HepG2 (cell line): ENCODE data around the gene CKS1B. TPM values are rescaled to one million over a fixed set of nuclear protein-coding genes. Genes with fewer than 3 reads are reported as not detected.

ENCODE experiments used
- GABPA ChIP-seq, 2 experiments: IDR thresholded peaks; 2 replicates each; pipeline ENCODE4 v1.6.1; 2011 to 2016; ENCODE audit warnings: low read depth in 2 of 2, low read length in 1 of 2, missing biosample characterization in 1 of 2, missing genetic modification characterization in 1 of 2
- GMEB1 ChIP-seq: sonication (generic); formaldehyde crosslinking; IDR thresholded peaks from 2 replicates; pipeline ENCODE4 v1.5.1; 2020; ENCODE audit warnings: missing genetic modification reagents, mild to moderate bottlenecking, borderline replicate concordance
- HDAC6 ChIP-seq: fragments of 200-600 bp; sonication (generic); IDR thresholded peaks from 2 replicates; pipeline ENCODE4 v1.7.0; 2017; ENCODE audit warnings: mild to moderate bottlenecking, antibody characterized with exemption, low read length, low read depth
- HNRNPH1 ChIP-seq: fragments of 200-400 bp; formaldehyde crosslinking; optimal IDR thresholded peaks from 2 replicates; pipeline ENCODE3; 2017; ENCODE audit warnings: mild to moderate bottlenecking, low read depth, low read length
- HOXA5 ChIP-seq: sonication (generic); formaldehyde crosslinking; IDR thresholded peaks from 2 replicates; pipeline ENCODE4 v1.4.0; 2020; ENCODE audit warnings: missing genetic modification reagents
- MTA3 ChIP-seq: sonication (generic); formaldehyde crosslinking; IDR thresholded peaks from 2 replicates; pipeline ENCODE4 v1.4.0; 2020; ENCODE audit warnings: missing genetic modification reagents
- NFATC3 ChIP-seq: sonication (generic); formaldehyde crosslinking; IDR thresholded peaks from 2 replicates; pipeline ENCODE4 v1.5.1; 2020; ENCODE audit warnings: mild to moderate bottlenecking, missing genetic modification reagents
- NFIB ChIP-seq: sonication (generic); formaldehyde crosslinking; IDR thresholded peaks from 2 replicates; pipeline ENCODE4 v1.9.0; 2021; ENCODE audit warnings: missing genetic modification reagents, mild to moderate bottlenecking, borderline replicate concordance
- PAX8 ChIP-seq: sonication (generic); formaldehyde crosslinking; IDR thresholded peaks from 2 replicates; pipeline ENCODE4 v1.8.0; 2022; ENCODE audit warnings: mild to moderate bottlenecking, missing genetic modification reagents, borderline replicate concordance
- SP2 ChIP-seq: sonication (generic); formaldehyde crosslinking; IDR thresholded peaks from 2 replicates; pipeline ENCODE4 v1.5.1; 2020; ENCODE audit warnings: mild to moderate bottlenecking, missing genetic modification reagents
- SRSF1 ChIP-seq: fragments of 200-400 bp; formaldehyde crosslinking; optimal IDR thresholded peaks from 2 replicates; pipeline ENCODE3; 2017; ENCODE audit warnings: mild to moderate bottlenecking, low read depth, low read length, moderate library complexity
- SRY ChIP-seq: sonication (generic); formaldehyde crosslinking; IDR thresholded peaks from 2 replicates; pipeline ENCODE4 v1.8.0; 2022; ENCODE audit warnings: mild to moderate bottlenecking, missing genetic modification reagents
- XBP1 ChIP-seq: sonication (generic); formaldehyde crosslinking; IDR thresholded peaks from 2 replicates; pipeline ENCODE4 v1.5.0; 2020; ENCODE audit warnings: missing genetic modification reagents
- ZNF180 ChIP-seq: sonication (generic); formaldehyde crosslinking; IDR thresholded peaks from 2 replicates; pipeline ENCODE4 v1.4.0; 2020; ENCODE audit warnings: low read depth, missing genetic modification reagents, borderline replicate concordance
- ZNF329 ChIP-seq: sonication (generic); formaldehyde crosslinking; IDR thresholded peaks from 2 replicates; pipeline ENCODE4 v1.9.0; 2021; ENCODE audit warnings: low read depth, mild to moderate bottlenecking, missing genetic modification reagents
- ZNF367 ChIP-seq: sonication (generic); formaldehyde crosslinking; IDR thresholded peaks from 2 replicates; pipeline ENCODE4 v1.4.0; 2020; ENCODE audit warnings: missing genetic modification reagents, borderline replicate concordance
- ZNF556 ChIP-seq: sonication (generic); formaldehyde crosslinking; IDR thresholded peaks from 2 replicates; pipeline ENCODE4 v1.4.0; 2020; ENCODE audit warnings: mild to moderate bottlenecking, missing genetic modification reagents, borderline replicate concordance
- ZNF558 ChIP-seq: sonication (generic); formaldehyde crosslinking; IDR thresholded peaks from 2 replicates; pipeline ENCODE4 v1.9.0; 2022; ENCODE audit warnings: mild to moderate bottlenecking, missing genetic modification reagents, borderline replicate concordance
- ZNF607 ChIP-seq: sonication (generic); formaldehyde crosslinking; IDR thresholded peaks from 2 replicates; pipeline ENCODE4 v1.5.1; 2020; ENCODE audit warnings: missing genetic modification reagents, mild to moderate bottlenecking, borderline replicate concordance
- ZNF639 ChIP-seq: conservative IDR thresholded peaks from 2 replicates; pipeline ENCODE4 v1.6.1; 2018; ENCODE audit warnings: missing genetic modification reagents
- polyA plus RNA-seq, 8 experiments: library from polyadenylated mRNA; depleted of rRNA in 3 of 8; stranded (reverse) in 7 of 8; unstranded in 1 of 8; fragments of >200 nt; fragmentation: Illumina TruSeq in 4 of 8; extraction: Trizol in 4 of 8; gene quantifications; 2 replicates each; pipeline versions ENCODE4 v1.2.1 to v1.2.3, GENCODE V29; 2011 to 2016; ENCODE audit warnings: low read depth in 4 of 8, missing spikeins in 1 of 8, mixed read lengths in 1 of 8; ENCODE audit not compliant: insufficient read depth in 1 of 8
- total RNA-seq, 5 experiments: library from RNA; depleted of rRNA; stranded (reverse); fragments of >200 nt; fragmentation: Illumina TruSeq; extraction: Trizol; gene quantifications; 2 replicates each; pipeline ENCODE4 v1.2.3, GENCODE V29; 2016; ENCODE audit warnings: low read depth in 1 of 5
- TF ChIP-seq, protein P1 (sequence below): sonication (generic); formaldehyde crosslinking; IDR thresholded peaks from 2 replicates; pipeline ENCODE4 v1.5.0; 2020; ENCODE audit warnings: missing genetic modification reagents
- TF ChIP-seq, protein P2 (sequence below): sonication (generic); IDR thresholded peaks from 2 replicates; pipeline ENCODE4 v1.6.1; 2016; ENCODE audit warnings: low read depth, borderline replicate concordance
- TF ChIP-seq, protein P3 (sequence below): sonication (generic); formaldehyde crosslinking; IDR thresholded peaks from 2 replicates; pipeline ENCODE4 v1.4.0; 2020; ENCODE audit warnings: missing genetic modification reagents

The CKS1B gene
- total and polyA plus RNA-seq, 2 of the 13 experiments (the other 11 are each of a cell fraction or from before 2014, with no cell fraction given) = 217 to 222 TPM

GRCh38 chr1:154974102-154974807 is at the start of gene CKS1B (continued):
- no peak for TF ChIP-seq ZNF367 (CRISPR knock-in tag)
- no peak for TF ChIP-seq NFIB
- no peak for TF ChIP-seq ZNF180 (CRISPR knock-in tag)
- TF ChIP-seq, protein P1, sequence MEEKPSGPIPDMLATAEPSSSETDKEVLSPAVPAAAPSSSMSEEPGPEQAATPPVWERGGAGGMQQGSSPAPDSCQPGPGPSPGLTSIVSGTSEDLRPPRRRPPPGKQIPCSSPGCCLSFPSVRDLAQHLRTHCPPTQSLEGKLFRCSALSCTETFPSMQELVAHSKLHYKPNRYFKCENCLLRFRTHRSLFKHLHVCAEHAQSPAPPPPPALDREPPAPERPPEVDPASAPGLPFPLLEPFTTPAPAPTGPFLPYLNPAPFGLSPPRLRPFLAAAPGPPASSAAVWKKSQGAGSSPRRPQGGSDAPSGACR (CRISPR knock-in tag) = no peak; the same call in 1 of the 2 replicates
- TF ChIP-seq GMEB1 (CRISPR knock-in tag) = peak; percentile 88
- TF ChIP-seq HOXA5 (CRISPR knock-in tag) = no peak
- TF ChIP-seq GABPA (IDR thresholded peaks at IDR 0.05; ENCODE audit: low read depth, low read length) = peak; percentile 70
- peak; percentile 90 for TF ChIP-seq GABPA (CRISPR knock-in tag; IDR thresholded peaks at IDR 0.05; ENCODE audit: low read depth)
- no peak for TF ChIP-seq ZNF556 (CRISPR knock-in tag)
- no peak for TF ChIP-seq XBP1 (CRISPR knock-in tag)
- TF ChIP-seq ZNF558 = no peak; the same call in 1 of the 2 replicates
- TF ChIP-seq, protein P2, sequence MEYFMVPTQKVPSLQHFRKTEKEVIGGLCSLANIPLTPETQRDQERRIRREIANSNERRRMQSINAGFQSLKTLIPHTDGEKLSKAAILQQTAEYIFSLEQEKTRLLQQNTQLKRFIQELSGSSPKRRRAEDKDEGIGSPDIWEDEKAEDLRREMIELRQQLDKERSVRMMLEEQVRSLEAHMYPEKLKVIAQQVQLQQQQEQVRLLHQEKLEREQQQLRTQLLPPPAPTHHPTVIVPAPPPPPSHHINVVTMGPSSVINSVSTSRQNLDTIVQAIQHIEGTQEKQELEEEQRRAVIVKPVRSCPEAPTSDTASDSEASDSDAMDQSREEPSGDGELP = no peak
- TF ChIP-seq HDAC6 = no peak
- no peak for TF ChIP-seq PAX8 (CRISPR knock-in tag)
- TF ChIP-seq SRY (CRISPR knock-in tag) = no peak; the same call in 1 of the 2 replicates
- peak; percentile 68 for TF ChIP-seq SRSF1
- no peak for TF ChIP-seq ZNF329
- TF ChIP-seq, protein P3, sequence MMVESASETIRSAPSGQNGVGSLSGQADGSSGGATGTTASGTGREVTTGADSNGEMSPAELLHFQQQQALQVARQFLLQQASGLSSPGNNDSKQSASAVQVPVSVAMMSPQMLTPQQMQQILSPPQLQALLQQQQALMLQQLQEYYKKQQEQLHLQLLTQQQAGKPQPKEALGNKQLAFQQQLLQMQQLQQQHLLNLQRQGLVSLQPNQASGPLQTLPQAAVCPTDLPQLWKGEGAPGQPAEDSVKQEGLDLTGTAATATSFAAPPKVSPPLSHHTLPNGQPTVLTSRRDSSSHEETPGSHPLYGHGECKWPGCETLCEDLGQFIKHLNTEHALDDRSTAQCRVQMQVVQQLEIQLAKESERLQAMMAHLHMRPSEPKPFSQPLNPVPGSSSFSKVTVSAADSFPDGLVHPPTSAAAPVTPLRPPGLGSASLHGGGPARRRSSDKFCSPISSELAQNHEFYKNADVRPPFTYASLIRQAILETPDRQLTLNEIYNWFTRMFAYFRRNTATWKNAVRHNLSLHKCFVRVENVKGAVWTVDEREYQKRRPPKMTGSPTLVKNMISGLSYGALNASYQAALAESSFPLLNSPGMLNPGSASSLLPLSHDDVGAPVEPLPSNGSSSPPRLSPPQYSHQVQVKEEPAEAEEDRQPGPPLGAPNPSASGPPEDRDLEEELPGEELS = no peak; the same call in 1 of the 2 replicates
- TF ChIP-seq NFATC3 (CRISPR knock-in tag) = no peak; the same call in 1 of the 2 replicates
- no peak for TF ChIP-seq ZNF639 (CRISPR knock-in tag)
- TF ChIP-seq MTA3 (CRISPR knock-in tag) = no peak
- peak; percentile 97 for TF ChIP-seq SP2 (CRISPR knock-in tag)
- no peak for TF ChIP-seq HNRNPH1
- TF ChIP-seq ZNF607 (CRISPR knock-in tag) = no peak; the same call in 1 of the 2 replicates
